Left ventricle myocardium superior (tissue), 1 donor: ENCODE measurements around the gene DLL1. TPM values are rescaled to one million over a fixed set of nuclear protein-coding genes. Genes with fewer than 3 reads are reported as not detected.

Experiments
- ATAC-seq: fragments of 200-7000 bp; cut with Tn5 transposase; one replicate; pipeline ENCODE4 v1.9.1; 2020; ENCODE audit warnings: mild to moderate bottlenecking, moderate library complexity
- DNase-seq: peaks from one replicate; pipeline ENCODE4 v3.0.0-alpha.2; 2020
- intact Hi-C: fragments of 100-400 bp; cut with micrococcal nuclease; formaldehyde crosslinking; loops from one replicate; pipeline ENCODE4 v1.11.0; 2022
- total RNA-seq: library from RNA; stranded (reverse); fragmentation: NEBNext Ultra II Directional; extraction: Animal tissue kit (Norgen Biotek cat#: 25700); gene quantifications from one replicate; pipeline ENCODE4 v1.2.1, GENCODE V29; 2021
- donor health status: DM: no; HTN: yes; CAD: no; lungs with severe emphysema.

The DLL1 gene
- total RNA-seq, 1 donor from 2014 or later, result 15.3 TPM

DNA sequence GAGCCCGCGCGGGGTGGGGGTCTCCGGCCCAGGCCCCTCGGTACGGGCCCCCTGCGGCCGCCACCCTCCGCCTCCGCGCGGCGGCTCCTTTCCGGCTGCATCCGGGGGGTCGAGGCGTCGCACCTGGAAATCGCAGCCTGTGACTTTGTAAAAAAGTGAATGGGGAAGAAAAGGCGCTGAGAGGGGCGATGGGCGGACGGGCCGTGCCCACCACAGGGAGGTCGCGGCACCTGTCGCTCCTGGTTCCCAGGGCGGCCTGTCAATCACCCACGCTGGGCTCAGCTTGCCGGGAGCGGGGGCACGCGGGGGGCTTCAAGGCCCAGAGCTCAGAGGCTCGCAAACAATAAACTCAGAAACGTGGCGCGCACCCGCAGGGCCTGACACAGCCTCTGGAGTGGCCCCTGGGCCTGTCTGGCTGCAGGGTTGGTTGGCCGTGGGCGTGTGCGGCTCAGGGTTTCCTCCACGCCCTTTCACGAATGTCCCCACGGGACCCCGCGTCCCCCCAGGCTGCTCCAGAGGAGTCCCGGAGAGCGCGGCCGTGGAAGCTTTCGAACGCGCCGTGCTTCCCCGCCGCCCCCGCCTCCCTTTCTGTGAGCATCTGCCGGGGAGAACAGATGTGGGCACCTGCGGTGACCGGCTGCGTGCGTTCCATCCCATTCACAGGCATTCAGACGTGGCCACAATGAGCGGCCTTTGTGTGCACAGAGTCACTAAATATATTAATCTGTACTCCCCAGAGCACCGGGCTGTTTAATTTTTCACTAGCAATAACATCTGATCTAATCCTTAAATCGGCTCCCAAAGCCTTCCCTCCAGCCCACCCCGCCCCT is 6.1 kb upstream of the DLL1 start:
- intact Hi-C loops, result loop anchor here (10.0 kb wide), 1 partner anchor 462 kb away; no protein-coding TSS in a partner anchor
- no peak for DNase-seq
- no peak for ATAC-seq

DNA sequence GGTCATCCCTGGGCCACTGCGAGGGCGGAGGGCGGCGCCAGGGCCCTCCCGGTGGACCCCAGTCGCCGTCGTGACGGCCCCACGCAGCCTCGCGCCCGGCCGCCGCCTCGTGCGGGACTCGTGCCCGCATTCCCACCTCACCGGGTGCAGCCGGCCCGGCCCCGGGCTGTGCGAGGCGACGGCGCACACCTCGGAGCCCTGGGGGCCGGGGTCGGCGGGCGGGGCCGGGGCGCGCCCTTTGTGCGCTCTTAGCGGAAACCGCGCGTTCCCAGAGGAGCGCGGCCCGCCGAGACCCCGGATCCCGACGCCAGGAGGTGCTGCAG is 5.5 kb upstream of the DLL1 start:
- ATAC-seq (no peak), DNase-seq (no peak)
- intact Hi-C loops, result loop anchor here (10.0 kb wide), 1 partner anchor 462 kb away; no protein-coding TSS in a partner anchor

DNA sequence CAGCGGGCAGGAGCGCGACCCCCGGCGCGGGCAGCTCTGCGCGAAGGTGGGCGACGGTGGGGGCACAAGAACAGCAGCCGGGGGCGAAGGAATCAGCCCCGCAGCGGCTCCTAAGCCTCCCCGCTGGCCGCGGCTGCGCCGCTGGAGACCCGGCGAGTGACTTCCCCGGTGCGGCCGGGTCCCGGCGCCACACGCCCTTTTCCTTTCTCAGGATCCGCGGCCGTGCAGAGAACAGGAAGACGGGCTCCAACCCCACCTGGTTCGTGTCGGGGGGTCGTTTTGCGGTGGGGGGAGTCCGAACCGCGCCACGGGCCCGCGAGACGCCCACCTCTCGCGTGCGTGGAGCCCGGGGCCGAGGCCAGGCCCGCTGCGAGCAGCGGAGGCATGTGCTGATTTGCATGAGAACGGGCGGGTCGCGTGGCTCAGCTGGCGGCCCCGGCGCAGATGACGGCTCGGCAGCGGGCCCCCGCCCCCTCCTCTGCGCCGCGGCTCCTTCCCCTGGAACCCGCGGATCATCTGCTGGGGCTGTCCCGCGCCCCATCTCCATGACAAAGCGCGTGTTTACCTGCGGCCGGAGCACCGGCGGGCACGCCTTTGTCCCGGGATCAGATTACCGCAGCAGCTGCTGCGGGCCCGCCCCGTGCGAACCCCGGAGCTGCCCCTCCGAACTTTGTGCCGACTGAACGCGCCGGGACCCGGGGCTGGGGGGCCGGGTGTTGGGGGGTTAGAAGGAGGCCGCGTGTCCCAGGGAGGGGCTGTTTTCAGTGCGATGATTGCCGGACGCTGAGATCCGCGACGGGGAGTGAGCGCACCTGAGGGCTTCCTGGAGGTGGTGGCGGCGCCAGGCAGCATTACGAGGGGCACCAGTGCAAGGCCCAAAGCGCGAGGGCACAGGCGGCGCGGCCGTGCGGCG is 4.9 kb upstream of the DLL1 start:
- ATAC-seq (peak; percentile 11), DNase-seq (no peak)
- intact Hi-C loops, result loop anchor here (10.0 kb wide), 1 partner anchor 461 kb away; no protein-coding TSS in a partner anchor

DNA sequence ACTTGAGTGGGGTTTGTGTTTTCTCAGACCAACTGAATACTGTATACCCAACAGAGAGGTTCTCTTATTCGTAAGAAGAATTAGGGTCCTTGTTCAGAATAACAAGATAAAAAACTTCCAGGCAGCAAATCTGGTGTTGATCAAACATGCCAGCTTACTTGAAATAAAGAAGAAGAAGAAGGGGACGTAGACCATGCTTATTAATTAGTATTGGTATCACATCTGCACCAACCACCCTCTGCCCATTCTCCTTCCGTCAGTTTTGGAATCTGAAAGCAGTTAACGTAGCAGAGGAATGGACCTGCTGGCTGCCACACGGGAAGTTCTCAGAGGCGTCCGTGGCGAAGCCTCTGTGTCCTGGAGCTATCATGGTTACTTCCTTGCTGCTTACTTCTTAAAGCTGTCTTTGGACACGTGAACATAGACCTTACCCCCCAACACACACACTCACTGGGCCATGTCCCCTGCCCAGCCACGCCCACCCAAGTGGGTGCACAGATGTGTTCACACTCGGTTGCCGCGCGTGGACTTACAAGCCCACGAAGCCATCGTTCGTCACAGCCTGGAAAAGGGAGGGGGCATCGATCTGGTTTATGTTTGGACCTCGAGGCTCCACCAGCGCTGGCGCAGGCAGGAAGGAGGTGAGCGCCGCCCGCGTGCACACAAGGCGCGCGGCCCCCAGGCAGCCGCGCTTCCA is 4.1 kb upstream of the DLL1 start:
- intact Hi-C loops, result loop anchor here (10.0 kb wide), 1 partner anchor 460 kb away; no protein-coding TSS in a partner anchor
- ATAC-seq, result no peak
- no peak for DNase-seq

DNA sequence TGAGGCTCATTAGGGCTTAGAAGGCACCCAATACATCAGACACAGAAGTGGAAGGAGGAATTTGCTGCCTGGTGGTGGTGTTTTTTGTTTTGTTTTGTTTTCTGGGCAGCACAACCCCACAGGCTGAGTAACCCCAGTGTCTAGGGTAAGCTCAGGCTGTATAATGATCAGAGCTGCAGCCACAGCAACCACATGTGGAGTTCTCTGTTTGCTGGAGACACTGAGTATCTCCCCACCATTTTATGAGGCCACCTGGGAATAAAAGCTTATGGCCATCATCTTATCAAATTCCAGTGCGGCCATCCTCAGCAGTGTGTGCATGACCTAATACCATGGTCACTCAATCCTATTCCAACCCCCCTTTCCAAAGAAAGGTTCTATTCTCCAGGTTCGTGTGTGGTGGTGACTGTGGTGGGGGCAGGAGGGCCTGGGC is 3.4 kb upstream of the DLL1 start:
- DNase-seq (no peak), ATAC-seq (no peak)
- intact Hi-C loops, result loop anchor here (10.0 kb wide), 1 partner anchor 460 kb away; no protein-coding TSS in a partner anchor

DNA sequence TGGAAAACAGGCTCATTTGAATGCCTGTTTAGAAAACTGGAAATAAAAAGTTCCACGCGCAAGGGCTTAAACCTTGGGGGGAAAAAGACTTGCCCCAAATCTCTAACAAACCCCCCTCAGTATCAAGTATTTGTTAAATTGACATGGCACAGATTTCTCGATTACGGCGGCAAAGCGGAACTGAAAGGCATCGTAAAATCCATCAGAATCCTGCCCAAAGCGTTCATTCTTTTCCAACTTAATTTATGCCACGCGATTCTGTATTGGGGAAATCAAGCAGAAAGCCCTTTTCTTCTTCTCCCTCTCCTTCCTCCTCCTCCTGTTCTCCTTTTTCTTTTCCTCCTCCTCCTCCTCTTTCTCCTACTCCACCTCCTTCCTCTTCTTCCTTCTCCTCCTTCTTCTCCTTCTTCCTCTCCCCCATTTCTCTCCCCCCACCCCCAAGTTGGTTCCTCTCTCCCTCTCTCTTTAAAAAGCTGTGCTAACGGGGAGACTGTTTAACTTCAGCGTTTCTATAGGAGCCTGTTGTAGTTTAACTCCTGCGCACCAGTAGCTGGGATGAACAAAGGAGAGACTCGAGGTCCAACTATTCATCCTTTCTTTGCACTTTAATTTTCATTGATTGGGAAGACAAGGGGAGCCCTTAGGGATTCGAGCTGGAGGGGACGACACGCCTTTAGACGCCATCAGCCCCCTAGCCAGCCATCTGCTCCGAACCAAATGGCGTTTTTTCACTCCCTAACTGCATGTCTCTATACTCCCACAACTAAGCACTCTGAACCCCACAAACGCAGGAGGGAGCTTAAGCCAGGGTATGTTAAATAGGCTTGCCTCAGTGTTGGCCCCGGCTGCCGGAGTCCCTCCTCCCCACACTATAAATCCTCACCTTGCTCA is 2.7 kb upstream of the DLL1 start:
- ATAC-seq, result no peak
- intact Hi-C loops, result loop anchor here (10.0 kb wide), 1 partner anchor 459 kb away; no protein-coding TSS in a partner anchor
- no peak for DNase-seq

DNA sequence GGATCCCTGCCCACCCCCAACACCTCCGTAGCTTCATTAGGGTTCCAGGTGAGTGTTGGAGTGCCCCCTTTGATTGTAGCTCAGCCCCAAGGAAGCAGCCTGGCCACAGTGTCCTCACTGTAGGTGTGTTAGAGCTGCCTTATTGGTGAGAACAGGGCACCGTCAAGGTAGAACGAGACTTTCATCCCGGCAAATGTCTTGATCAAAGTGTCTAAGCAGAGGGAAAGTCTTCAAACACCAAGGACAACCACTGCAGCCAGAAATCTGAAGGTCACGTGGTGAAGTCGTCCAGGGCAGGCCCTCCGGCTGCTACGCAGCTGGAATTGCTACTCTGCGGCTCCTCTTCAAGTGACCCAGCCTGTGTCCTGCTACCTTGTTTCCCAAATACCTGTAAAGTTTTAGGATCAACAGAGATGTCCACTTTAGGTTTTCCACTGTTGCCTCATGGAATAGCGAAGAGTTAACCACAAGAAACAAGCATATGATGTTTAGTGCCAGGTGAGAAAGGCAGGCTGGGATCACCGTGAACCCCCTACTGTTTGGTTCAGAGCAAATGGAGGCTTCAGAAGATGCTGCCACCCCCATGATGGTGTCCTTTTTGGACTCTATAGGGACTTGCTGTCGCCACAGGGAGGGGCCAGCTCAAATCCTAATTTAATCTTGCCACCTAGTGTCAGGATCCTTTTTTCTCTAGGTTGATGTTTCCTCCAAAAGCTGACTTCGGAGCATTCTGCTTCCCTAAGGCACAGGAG is 1.7 kb upstream of the DLL1 start:
- peak; percentile 12 for ATAC-seq
- DNase-seq, result no peak
- intact Hi-C loops, result loop anchor here (10.0 kb wide), 1 partner anchor 458 kb away; no protein-coding TSS in a partner anchor

DNA sequence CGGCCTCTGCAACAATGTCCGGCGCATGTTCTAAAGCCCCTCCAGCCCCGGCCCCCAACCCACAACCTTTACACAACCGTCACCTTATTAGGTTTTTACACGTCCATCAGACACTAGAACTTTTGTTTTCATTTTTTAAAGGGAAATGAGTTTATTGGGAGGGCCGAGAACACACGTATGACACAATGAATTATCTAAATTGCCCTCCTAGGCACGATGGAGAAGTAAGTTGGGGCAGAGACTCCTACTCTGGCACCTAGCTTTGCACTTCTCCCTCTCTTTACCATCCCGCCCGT is 1.2 kb upstream of the DLL1 start:
- no peak for DNase-seq
- no peak for ATAC-seq
- intact Hi-C loops, result loop anchor here (10.0 kb wide), 1 partner anchor 457 kb away; no protein-coding TSS in a partner anchor

DNA sequence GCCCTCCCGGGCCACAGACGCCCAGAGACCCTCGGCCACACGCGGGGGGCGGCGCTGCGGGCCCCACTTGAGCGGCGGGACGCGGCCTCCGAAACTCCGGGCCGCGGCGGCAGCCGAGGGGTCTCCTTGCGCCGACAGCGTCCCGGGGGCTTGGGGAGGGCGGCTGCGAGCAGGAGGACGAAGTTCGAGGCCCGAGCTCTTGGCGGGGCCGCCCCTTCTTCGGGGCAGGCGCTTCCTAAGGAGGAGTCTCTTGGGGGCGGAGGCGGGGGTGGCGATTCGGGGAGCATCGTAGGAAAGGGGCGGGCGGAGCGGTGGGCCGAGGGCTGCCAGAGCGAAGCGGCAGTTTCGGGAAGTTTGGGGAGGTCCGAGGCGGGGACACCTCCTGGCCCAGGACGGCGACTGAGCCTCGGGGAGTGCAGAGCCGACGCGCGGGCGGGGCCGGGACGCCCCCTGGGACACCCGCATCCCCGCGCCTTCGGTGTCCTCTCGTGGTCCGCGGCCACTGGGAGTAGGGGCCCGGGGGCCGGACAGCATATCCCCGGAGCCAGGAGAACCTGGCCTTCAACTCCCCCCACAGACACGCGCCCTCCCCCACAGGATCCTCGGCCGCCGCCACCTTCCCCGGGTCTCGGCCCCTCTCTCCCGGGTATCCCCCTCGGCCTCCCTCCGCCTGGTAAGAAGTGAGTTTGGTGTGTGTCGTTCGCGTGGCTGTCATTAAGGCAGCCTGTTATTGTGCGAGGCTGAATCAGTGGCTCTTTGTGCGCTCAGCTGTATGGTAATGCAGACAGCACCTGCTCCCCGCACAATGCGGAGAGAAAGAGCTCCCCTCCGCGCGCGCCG is 613 bp upstream of the DLL1 start:
- intact Hi-C loops, result loop anchor here (10.0 kb wide), 1 partner anchor 457 kb away; no protein-coding TSS in a partner anchor
- ATAC-seq (peak; percentile 57), DNase-seq (peak; percentile 84)

DNA sequence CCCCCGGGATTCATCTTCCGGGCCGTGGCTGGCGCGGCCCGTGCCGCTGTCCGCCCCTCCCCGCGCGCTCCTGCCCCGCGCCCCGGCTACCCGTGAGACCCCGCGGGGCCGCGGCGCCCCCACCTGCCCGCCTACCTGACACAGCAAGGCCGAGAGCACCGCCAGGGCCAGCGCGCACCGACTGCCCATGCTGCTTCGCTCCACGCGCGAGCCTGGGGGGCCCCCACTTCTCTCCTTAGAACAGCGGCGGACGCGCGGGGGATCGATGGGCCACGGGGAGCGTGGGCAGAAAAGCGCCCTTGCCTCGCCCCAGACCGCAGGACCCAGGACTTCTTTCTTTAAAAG is 955 bp downstream of the DLL1 start:
- DNase-seq, result no peak
- intact Hi-C loops, result loop anchor here (10.0 kb wide), 1 partner anchor 455 kb away; no protein-coding TSS in a partner anchor
- ATAC-seq, result peak; percentile 9

DNA sequence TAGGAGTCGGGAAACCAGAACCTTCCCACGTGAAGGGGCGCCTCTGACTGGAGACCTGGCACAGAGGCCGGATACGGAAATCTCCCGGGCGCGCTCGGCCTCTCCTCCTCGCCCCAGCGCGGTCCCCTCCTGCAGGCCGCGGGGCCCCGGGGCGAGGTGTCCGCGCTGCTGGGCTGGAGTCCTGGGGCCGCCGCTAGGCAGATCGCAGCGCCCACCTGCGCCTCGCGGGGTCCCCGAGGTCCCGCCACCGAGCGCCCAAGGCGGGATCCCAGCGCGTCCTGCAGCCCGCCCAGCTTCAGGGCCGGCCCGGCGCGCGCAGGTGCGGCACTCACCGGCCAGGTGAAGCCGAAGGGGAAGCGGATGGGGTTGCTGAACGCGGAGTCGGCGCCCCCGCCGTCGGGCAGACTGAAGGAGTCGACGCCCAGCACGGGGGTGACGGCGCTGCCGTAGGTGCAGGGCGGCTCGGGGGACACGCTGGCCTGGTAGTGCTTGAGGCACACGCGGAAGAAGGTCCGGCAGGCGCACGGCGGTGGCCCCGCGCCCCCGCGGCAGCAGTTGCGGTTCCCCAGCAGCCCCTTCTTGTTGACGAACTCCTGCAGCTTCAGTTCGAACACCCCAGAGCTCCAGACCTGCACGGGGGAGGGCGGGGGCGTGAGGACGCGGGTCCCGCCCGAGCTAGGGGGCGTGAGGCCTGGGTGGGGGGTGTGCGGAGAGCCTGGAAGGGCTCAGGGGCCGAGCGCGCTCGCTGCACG is 1.5 kb downstream of the DLL1 start:
- ATAC-seq, result no peak
- intact Hi-C loops, result no loop called here
- no peak for DNase-seq

DNA sequence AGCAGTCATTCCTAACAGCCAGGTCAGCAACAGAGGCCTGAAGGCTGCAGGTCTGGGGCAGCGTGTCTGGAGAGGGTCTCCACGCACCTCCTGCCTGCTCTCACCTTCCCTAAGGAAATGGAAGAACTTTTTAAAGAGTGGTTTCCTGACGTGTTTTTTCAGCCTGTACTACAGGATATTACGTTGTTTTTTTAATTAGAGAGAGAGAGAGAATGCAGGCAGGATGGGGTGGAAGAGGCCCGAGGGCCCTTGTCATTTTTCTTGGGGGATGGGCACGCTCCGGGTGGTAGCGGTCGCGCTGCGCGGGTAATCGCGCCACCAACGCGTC is 2.1 kb downstream of the DLL1 start:
- ATAC-seq (no peak), DNase-seq (no peak)
- intact Hi-C loops, result no loop called here

DNA sequence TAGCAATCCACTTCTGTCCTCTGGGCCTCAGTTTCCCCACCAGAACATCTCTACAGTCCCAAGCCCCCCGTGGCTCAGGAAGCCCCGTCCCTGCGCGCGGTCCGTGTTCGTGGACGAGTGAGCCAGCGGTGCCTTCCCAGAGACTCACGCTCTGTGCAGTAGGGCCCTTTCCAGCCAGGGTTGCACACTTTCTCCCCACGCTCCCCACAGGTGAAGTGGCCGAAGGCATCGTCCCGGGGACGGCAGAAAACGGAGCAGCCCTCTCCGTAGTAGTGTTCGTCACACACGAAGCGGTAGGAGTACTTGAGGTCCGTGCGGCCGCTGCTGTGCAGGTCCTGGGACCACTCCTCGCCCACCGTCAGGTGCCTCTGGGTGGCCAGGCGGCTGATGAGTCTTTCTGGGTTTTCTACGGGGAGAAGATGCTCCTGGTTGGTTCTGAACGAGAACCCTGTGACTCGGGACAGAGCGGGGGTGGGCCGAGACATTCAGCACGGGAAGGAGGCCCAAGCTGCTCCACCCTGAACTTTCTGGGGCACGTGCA is 2.7 kb downstream of the DLL1 start:
- intact Hi-C loops, result no loop called here
- ATAC-seq (no peak), DNase-seq (no peak)

DNA sequence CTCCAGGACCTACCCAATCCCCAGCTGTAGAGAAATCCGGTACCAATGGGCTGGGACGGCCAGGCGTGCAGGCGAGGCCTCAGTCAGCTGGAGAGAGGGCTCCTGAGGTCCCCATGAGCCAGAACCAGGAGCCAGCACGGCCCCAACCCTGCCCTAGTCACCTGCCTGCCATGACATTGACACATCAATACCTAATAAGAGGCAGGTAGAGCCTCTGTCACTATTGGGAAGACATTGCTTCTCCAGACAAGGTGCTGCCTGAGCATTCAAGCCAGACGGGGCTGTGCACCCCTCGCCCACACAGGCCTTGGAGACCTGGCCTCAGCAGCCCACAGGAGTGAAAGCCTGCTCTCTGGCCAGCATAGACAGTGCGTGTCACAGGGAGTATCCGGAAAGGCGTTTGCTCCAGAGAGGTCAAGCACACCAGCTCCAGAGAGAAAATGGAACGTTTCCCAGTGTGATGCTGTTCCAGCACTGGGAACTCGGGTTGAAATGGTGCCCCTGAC is 3.5 kb downstream of the DLL1 start:
- no peak for DNase-seq
- peak; percentile 16 for ATAC-seq
- intact Hi-C loops, result no loop called here

DNA sequence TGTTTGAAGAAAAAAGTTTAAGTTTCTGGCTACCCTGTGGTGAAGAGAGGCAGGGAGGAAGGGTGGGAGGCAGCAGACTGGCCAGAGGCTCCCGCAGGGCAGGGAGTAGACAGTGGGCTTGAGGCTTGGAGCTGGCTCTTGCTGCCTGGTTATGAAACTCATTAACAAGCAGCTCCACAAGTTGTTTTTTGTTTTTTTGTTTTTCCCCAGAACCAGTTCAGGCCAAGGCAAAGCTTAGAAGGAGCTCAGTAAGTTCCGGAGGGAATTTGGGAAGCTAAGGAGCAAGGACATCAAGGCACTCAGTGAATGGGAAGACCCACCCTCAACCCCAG is 4.0 kb downstream of the DLL1 start:
- intact Hi-C loops, result no loop called here
- peak; percentile 16 for ATAC-seq
- DNase-seq, result no peak
